GM18870 (cell line): Measurements from ENCODE around the gene RBM17.
"Not testable (repeated sequence)": the region's sequence is repeated elsewhere in the genome, so short reads cannot be mapped to it uniquely, and the experiment has no call there.

Experiments used
- ATAC-seq: cut with Tn5 transposase; IDR thresholded peaks from one replicate; pipeline ENCODE4 v1.9.1; 2021; ENCODE audit warnings: moderate library complexity; ENCODE audit not compliant: unreplicated experiment

The RBM17 gene

GRCh38 chr10:6088721-6089333 lies at the start of gene RBM17:
RBM17 (plus strand) TSS chr10:6089034; CDS start chr10:6097066, 8,032 bp downstream.
- ATAC-seq: peak; percentile 81

GRCh38 chr10:6039711-6040110 lies 49.1 kb upstream of the RBM17 start:
- ATAC-seq: no peak

- no peak for ATAC-seq
These were observed 48.6 kb upstream of the RBM17 start for GRCh38 chr10:6040205-6040604.

- not testable (repeated sequence) for ATAC-seq
These were observed 45.5 kb upstream of the RBM17 start for GRCh38 chr10:6043377-6043776.

GRCh38 chr10:6044060-6044459 lies 44.8 kb upstream of the RBM17 start:
- no peak for ATAC-seq

- no peak for ATAC-seq
These were observed 44.0 kb upstream of the RBM17 start for GRCh38 chr10:6044751-6045313.

- no peak for ATAC-seq
These were observed 43.5 kb upstream of the RBM17 start for GRCh38 chr10:6045314-6045848.

GRCh38 chr10:6045878-6046772 lies 42.7 kb upstream of the RBM17 start:
- ATAC-seq: no peak

GRCh38 chr10:6046773-6047611 lies 41.8 kb upstream of the RBM17 start:
- no peak for ATAC-seq

GRCh38 chr10:6047847-6048246 lies 41.0 kb upstream of the RBM17 start:
- ATAC-seq: no peak

GRCh38 chr10:6048281-6049030 lies 40.4 kb upstream of the RBM17 start:
- ATAC-seq: no peak

- ATAC-seq: no peak
These were observed 39.8 kb upstream of the RBM17 start for GRCh38 chr10:6049031-6049400.

GRCh38 chr10:6050801-6051445 lies 37.9 kb upstream of the RBM17 start:
- ATAC-seq: peak; percentile 64

- peak; percentile 24 for ATAC-seq
These were observed 36.3 kb upstream of the RBM17 start for GRCh38 chr10:6052247-6053221.

- ATAC-seq: no peak
These were observed 35.5 kb upstream of the RBM17 start for GRCh38 chr10:6053303-6053702.

- ATAC-seq: no peak
These were observed 34.8 kb upstream of the RBM17 start for GRCh38 chr10:6053816-6054631.

GRCh38 chr10:6054884-6055283 lies 34.0 kb upstream of the RBM17 start:
- ATAC-seq: no peak

- ATAC-seq: no peak
These were observed 32.9 kb upstream of the RBM17 start for GRCh38 chr10:6055929-6056328.
